HG03095 (cell line): ENCODE data around the gene RAD52.
A peak's percentile ranks its signal among the peaks of the same experiment; 100 is the strongest.

Experiments
- ATAC-seq: cut with Tn5 transposase; IDR thresholded peaks from one replicate; pipeline ENCODE4 v1.9.1; 2021; ENCODE audit warnings: moderate library complexity; ENCODE audit not compliant: unreplicated experiment

Gene RAD52

GRCh38 chr12:949453-950191 is at the start of gene RAD52:
TSS of gene RAD52 (minus strand) at chr12:949694. CDS start at chr12:933058, 16,636 bp downstream.
- ATAC-seq: peak; percentile 81

- peak; percentile 74 for ATAC-seq
Observed at GRCh38 chr12:998020-998874, 48.8 kb upstream of the RAD52 start.

GRCh38 chr12:997505-997904 is 48.0 kb upstream of the RAD52 start:
- no peak for ATAC-seq

- ATAC-seq: no peak
Observed at GRCh38 chr12:996881-997280, 47.4 kb upstream of the RAD52 start.

GRCh38 chr12:992647-993046 is 43.2 kb upstream of the RAD52 start:
- no peak for ATAC-seq

- ATAC-seq: peak; percentile 43
Observed at GRCh38 chr12:991350-992333, 42.1 kb upstream of the RAD52 start.

- ATAC-seq: peak; percentile 66
Observed at GRCh38 chr12:990661-991349, 41.3 kb upstream of the RAD52 start, which contains the start of gene ERC1. TSS of gene ERC1 (plus strand) at chr12:991223. CDS start at chr12:1027904, 36,681 bp downstream.

- peak; percentile 8 for ATAC-seq
Observed at GRCh38 chr12:989751-990660, 40.5 kb upstream of the RAD52 start.

GRCh38 chr12:989051-989450 is 39.6 kb upstream of the RAD52 start:
- ATAC-seq: no peak

- no peak for ATAC-seq
Observed at GRCh38 chr12:988646-989045, 39.2 kb upstream of the RAD52 start.

- no peak for ATAC-seq
Observed at GRCh38 chr12:981961-982360, 32.5 kb upstream of the RAD52 start.

- ATAC-seq: no peak
Observed at GRCh38 chr12:981176-981828, 31.8 kb upstream of the RAD52 start.

- ATAC-seq: no peak
Observed at GRCh38 chr12:979349-979748, 29.9 kb upstream of the RAD52 start.

GRCh38 chr12:977156-977555 is 27.7 kb upstream of the RAD52 start:
- ATAC-seq: no peak

GRCh38 chr12:976644-977043 is 27.1 kb upstream of the RAD52 start:
- no peak for ATAC-seq

GRCh38 chr12:974271-974862 is 24.9 kb upstream of the RAD52 start:
- ATAC-seq: no peak

GRCh38 chr12:971991-972390 is 22.5 kb upstream of the RAD52 start:
- no peak for ATAC-seq

GRCh38 chr12:969821-970220 is 20.3 kb upstream of the RAD52 start:
- ATAC-seq: no peak
